Measurements from ENCODE around the gene VRTN.
A peak's percentile ranks its signal among the peaks of the same experiment; 100 is the strongest.
"Not testable (repeated sequence)": the region's sequence is repeated elsewhere in the genome, so short reads cannot be mapped to it uniquely, and the experiment has no call there.

The VRTN gene

DNA sequence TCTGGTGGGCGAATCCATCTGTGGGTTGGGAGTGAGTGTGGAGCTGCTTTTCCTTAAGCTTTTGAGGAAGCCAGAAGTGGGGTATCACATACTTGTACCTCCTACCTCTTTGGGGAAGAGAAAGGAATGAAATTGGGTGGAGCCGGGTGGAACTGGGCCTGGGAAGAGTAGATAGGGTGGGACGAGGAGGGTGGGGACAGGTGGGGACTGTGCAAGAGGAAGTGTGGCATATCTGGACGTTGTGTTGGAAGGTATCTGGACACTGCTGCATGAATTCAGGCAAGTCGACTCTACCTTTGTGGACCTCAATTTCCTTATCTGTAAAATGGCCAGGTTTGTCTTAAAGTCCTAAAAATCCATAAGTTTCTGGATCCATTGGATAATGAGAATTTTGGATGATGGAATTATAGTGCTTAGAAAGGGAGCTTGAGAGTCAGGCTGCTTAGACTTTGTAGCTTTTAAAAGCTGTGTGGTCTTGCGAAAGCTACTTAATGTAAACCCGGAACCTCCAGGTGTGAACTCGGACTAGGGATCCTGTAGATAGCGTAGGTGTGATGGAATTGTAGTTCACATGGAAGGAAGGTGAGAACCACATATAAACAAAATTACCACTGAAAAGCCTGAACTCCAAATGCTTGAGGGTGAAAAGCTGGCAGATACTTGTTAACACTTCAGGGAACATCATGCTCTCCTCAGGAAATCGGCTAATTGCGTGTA is 2.1 kb downstream of the VRTN start:
- no peak for FAIRE-seq

DNA sequence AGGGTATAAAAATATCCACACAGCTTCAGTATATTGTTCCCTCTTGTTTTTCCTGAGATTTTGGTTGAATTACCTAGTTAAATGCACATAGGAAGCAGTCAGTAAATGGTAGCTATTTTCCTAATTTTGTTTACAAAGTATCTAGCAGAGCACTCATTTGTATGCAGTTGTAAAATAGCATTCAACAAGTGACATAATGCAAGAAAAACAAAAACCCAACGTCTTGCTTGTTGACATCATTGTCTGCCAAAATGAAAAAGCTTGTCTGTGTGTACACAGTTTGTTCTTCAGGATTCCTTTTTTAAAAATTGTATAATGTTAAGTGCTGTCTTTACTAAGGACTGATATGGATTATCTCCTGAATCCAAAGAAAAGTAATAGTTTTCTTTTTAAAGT is 2.7 kb downstream of the VRTN start:
- FAIRE-seq: no peak

GRCh38 chr14:74356892-74357575 is 8.8 kb downstream of the VRTN start:
- no peak for FAIRE-seq

DNA sequence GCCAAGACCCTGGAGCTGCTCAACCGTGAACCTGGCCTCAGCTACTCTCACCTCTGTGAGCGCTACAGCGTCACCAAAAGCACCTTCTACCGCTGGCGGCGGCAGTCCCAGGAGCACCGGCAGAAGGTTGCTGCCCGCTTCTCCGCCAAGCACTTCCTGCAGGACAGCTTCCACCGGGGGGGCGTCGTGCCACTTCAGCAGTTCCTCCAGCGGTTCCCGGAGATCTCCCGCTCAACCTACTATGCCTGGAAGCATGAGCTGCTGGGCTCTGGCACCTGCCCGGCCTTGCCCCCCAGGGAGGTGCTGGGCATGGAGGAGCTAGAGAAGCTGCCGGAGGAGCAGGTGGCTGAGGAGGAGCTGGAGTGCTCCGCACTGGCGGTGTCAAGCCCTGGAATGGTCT is 9.3 kb downstream of the VRTN start:
- no peak for FAIRE-seq

- FAIRE-seq: no peak
These were observed 10.0 kb downstream of the VRTN start for GRCh38 chr14:74358176-74358829.

DNA sequence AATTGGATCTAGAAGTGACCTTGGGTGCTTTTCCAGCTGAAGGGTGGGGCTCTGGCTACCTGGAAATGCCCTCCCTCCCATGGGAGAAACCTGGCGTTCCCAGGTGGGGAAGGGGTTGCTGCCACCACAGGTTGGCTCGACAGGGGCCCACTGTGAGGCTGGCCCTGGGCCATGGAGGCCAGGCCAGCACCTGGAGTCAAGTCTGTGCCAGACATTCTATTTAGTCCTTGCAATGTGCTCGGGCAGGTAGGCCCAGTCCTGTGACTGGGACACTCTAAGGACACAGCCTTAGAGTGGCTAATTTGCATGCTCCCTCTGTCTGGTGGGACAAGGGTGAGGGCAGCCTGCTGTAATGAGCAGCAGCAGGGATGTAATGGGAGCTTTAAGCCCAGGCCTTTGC is 11.9 kb downstream of the VRTN start:
- no peak for FAIRE-seq

DNA sequence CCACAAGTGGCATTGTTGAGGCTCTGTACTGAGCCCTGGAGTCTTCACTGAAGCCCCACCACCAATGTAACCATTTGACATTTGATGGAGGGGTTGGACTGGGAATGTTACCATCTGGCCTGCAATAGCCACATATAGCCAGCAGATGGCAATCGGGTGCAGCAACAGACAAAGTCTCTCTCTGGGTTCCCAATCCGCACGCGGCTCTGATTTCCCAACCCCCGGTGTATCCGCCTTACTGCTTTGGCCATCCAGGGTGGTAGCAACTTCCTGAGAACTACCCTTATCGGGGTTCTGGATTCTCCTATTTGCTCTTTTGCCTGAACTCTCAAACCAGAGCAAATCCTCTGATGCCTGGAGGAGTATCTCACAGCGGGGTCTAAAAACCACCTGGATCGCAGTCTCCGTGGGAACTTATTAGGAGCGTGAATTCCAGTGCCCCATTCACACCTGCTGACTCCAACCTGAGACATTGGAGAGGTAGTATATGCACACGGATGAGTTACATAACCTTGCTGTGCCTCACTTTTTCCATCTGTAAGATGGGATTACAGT is 14.2 kb downstream of the VRTN start:
- peak; percentile 87 for FAIRE-seq

- FAIRE-seq: no peak
These were observed 16.1 kb downstream of the VRTN start for GRCh38 chr14:74364271-74364880.

- FAIRE-seq: no peak
These were observed 19.8 kb downstream of the VRTN start for GRCh38 chr14:74368026-74368425.

- no peak for FAIRE-seq
These were observed 20.2 kb downstream of the VRTN start for GRCh38 chr14:74368441-74368840.

DNA sequence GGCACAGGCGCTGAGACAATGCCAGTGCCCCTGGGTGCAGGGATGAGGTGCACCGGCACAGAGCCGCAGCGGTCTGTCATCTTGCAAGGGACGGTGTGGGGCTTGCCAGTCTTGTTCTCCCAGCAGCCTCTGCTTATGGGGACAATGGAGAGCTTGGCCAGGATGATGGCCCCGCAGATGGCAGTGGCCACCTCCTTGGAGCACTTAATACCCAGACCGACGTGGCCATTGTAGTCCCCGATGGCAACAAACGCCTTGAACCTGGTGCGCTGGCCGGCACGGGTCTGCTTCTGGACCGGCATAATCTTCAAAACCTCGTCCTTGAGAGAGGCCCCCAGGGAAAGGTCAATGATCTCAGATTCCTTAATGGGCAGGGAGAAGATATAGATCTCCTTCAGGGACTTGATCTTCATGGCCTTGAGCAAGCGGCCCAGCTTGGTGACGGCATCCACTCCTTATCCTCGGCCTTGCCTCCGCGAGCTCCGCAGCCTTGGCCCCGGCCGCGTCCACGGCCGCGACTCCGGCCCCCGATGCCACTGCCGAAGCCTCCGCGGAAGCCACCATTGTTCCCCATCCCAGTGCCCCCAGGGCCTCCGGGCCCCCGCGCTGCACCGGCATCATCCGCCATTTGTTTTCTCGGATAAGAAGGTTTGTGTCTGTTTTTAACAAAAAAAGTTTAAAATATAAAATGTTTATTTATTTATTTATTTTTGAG is 29.9 kb downstream of the VRTN start:
- no peak for FAIRE-seq

DNA sequence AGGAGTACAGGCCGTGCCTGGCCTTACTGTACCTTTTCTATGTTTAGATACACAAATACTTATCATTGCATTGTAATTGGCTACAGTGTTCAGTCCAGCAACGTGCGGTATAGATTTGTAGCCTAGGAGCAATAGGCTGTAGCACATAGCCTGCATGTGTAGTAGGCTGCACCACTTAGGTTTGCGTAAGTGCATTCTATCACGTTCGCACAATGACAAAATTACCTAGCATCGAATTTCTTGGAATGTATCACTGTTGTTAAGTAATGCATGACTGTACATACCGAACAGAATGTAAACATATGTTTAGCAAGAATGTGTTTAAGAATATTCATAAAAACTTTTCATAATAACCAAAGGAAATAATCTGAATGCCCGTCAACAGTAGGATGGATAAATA is 31.9 kb downstream of the VRTN start:
- no peak for FAIRE-seq

DNA sequence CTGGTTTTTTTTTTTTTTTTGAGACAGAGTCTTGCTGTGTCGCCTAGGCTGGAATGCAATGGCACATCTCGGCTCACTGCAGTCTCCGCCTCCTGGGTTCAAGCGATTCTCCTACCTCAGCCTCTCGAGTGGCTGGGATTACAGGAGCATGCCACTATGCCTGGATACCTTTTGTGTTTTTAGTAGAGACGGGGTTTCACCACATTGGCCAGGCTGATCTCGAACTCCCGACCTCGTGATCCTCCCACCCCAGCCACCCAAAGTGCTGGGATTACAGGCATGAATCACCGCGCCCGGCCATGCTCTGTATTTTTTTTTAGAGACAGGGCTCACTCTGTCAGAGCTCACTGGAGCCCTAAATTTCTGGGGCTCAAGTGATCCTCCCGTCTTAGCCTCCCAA is 32.6 kb downstream of the VRTN start:
- no peak for FAIRE-seq

DNA sequence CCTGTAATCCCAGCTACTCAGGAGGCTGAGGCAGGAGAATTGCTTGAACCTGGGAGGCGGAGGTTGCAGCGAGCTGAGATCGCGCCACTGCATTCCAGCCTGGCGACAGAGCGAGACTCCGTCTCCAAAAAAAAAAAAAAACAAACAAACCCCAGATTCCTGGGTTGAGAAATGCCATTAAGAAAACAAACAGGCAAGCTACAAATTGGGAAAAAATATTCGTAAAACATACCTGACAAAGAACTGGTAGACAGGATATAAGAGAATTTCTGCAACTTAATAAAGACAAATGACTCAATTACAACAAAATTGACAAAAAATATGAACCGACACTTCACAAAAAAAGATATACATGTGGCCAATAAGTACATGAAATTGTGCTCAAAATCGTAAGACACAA is 33.3 kb downstream of the VRTN start:
- not testable (repeated sequence) for FAIRE-seq

- FAIRE-seq: no peak
These were observed 34.0 kb downstream of the VRTN start for GRCh38 chr14:74382231-74382630.

DNA sequence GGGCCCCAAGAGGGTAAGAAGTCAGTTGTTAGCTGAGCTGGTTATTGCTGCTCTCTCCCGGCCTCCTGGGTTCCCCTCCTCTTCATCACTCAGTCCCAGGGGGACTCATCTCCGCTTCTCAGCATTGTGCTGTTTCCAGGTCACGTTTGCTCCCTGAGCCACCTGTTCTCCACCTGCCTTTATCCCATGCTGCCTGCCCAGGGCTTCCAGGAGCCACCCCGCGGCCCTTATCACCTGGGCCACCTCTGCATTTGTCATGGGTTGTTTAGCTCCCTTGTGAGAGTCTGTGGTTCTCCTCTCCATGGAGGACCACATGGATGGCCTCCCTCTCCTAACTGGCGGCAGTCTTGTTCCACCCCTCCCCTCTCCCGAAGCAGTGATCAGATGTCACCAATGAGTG is 41.7 kb downstream of the VRTN start:
- no peak for FAIRE-seq

- not testable (repeated sequence) for FAIRE-seq
These were observed 42.2 kb downstream of the VRTN start for GRCh38 chr14:74390505-74390904.

DNA sequence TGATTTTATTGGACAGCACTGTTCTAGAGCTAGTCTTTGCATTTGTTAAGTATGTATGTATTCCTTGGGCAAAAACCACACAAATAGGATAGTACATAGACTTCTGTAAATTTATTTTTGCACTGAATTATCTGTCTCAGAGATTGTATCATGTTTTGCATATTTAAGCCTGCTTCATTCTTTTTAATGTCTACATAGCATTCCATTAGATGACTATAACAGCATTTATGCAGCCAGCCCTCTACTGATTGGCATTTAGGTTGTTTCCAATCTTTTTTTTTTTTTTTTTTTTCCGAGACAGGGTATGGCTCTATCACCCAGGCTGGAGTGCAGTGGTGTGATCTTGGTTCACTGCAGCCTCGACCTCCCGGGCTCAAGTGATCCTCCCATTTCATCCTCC is 43.2 kb downstream of the VRTN start:
- FAIRE-seq: no peak

DNA sequence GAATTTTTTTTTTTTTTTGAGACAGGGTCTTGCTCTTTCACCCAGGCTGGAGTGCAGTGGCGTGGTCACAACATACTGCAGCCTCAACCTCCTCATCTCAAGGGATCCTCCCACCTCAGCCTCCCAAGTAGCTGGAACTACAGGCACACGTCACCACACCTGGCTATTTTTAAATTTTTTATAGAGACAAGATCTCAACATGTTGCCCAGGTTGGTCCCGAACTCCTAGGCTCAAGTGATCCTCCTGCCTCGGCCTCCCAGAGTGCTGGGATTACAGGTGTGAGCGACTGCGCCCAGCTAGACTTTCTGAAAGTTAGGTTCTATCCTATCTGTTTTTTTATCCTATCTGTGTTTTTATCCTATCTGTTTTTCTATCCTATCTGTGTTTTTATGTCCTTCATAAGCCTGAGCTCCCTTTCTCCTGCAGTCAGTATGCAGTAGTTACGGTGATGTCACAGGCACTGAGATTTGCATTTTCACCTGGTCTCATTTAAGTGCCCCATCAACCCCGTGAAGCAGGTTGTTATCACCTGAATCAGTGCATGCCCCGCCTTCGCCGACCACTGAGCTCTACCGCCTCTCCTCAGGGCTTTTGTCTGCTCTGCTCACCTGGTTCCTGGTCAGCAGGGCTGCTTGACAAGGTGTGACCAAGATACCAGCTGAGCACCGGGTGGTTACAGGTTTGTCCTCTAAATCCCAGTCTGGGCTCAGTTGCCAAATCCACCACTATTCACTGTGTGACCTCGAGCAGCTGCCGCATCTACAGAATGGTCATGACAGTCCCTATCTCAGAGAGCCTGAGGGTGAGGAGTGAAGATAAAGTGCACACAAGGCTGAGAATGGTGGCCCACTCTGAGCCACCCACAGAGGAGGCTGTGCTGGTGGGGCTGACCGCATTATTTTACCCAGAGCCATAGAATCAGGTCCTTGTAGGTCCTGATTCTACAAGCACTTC is 44.6 kb downstream of the VRTN start:
- no peak for FAIRE-seq

DNA sequence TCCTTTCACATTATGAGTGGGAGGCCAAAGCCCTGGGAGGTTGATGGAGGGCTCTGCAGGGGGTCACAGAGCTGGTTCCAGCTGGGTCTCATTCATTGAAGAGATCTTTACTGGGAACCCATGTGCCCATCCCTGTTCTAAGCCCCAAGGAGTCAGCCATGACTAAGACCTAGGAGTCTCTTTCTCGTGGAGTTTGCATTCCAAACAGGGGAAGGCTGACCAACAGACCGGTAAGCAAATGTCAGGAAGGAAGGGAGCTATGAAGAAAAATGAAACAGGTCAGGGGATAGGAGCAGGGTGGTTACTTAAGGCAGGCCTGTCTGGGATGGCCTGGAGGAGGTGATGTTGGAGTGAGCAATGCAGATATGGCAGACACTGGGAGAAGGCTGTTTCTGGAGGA is 46.3 kb downstream of the VRTN start:
- no peak for FAIRE-seq

DNA sequence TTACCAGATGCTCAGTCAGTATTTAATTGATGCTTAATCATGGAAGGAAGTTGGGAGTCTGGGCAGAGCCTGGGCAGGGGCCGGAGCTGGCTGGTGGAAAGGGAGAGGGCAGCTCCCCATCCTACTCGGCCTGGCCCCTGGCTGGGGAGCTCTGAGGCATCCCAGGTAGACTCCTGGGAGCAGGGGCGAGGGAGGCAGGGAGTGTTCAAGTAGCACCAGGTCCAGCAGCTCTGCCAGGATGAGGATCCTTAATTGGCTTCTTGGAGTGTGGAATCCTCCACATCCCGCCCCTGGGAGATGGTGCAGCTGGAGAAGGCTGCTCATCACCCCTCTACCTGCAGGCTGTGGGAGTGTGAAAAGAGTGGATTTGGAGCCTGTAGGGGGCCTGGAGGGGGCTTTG is 46.8 kb downstream of the VRTN start:
- FAIRE-seq: no peak

Data from G401.6 (cell line).